ENCODE data around the gene TIMP4. TPM values are rescaled to one million over a fixed set of nuclear protein-coding genes. Genes with fewer than 3 reads are reported as not detected.

The TIMP4 gene
- total RNA-seq, 1 donor from 2014 or later = 0.18 TPM

DNA sequence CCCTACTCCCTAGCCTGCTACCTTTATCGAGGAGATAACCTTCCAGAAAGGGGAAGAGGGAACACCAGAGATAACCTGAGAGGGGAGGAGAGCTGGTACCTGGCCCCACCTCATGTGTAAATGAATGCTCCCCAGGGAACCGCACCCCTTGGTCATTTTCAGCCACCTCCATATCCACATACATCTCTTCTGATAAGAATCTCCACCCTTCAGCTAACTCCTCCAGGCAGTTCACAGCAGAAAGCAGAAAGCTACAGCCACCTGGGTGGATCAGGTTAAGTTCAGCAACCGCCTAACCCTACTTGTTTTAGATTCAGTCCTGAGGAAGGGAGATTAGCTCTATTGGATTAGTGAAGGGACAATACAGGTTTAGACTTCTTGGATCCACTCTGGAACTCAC lies 38.0 kb upstream of the TIMP4 start:
- Mint-ChIP-seq H3K4me3 (no peak overlapping the region), H3K27me3 (ENCODE audit: low read depth) (no peaks in the 10 kb centered on the region), H3K36me3 (no peaks in the 10 kb centered on the region), H3K9me3 (no peaks in the 10 kb centered on the region), H3K27ac (no peak overlapping the region), H3K4me1 (peaks cover 3% of the 10 kb centered on the region)
- no peak for DNase-seq (ENCODE audit: low spot score in 2 of 2, unreplicated experiment in 2 of 2)
- TF ChIP-seq, protein P1, sequence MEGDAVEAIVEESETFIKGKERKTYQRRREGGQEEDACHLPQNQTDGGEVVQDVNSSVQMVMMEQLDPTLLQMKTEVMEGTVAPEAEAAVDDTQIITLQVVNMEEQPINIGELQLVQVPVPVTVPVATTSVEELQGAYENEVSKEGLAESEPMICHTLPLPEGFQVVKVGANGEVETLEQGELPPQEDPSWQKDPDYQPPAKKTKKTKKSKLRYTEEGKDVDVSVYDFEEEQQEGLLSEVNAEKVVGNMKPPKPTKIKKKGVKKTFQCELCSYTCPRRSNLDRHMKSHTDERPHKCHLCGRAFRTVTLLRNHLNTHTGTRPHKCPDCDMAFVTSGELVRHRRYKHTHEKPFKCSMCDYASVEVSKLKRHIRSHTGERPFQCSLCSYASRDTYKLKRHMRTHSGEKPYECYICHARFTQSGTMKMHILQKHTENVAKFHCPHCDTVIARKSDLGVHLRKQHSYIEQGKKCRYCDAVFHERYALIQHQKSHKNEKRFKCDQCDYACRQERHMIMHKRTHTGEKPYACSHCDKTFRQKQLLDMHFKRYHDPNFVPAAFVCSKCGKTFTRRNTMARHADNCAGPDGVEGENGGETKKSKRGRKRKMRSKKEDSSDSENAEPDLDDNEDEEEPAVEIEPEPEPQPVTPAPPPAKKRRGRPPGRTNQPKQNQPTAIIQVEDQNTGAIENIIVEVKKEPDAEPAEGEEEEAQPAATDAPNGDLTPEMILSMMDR (IDR thresholded peaks at IDR 0.05; ENCODE audit: unreplicated experiment) = no peak

DNA sequence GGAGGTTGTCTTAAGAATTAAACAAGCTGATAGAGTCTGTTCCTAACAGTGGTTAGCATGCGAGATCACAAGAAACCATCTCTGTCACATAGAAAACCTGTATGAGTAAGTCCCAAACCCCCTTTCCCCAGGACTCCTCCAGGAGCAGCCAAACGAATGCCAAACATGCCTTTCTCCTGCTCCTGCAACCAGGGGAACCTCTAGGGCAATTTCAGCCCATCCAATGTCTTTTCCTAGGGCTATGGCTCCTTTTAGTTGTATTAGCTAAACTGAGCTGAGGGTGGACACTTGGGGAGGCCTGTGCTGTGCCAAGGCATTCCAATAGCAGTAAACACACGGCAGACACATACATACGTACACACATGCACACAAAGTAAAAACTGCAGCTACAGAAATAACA lies 36.5 kb upstream of the TIMP4 start:
- no peak overlapping the region for H3K27ac Mint-ChIP-seq

DNA sequence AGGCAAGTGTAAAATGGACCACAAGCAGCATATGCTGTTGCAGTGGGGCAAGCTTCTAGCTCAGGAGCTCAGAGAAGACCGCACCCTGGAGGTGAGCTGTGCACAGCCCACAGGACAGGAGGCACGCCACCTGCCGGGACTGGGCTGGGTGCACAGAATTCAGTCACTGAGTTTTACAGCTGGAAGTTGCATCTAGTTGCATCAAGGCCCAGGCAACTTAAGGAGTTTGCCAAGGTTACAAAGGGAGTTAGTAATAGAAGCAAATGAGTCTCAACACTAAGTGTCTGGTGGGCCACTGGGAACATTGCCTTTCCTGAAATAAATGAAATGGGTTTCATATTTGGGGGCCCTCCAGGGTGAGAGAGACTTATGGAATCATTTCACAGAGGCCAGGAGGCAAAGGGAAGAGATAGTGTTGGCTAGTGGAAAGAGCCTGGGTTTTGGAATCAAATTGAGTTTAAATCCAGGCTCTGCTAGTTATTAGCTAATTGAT lies 36.0 kb upstream of the TIMP4 start:
- TF ChIP-seq, protein P1 (IDR thresholded peaks at IDR 0.05; ENCODE audit: unreplicated experiment) = no peak
- Mint-ChIP-seq H3K36me3 (no peaks in the 10 kb centered on the region), H3K27me3 (ENCODE audit: low read depth) (no peaks in the 10 kb centered on the region), H3K4me1 (peaks cover 3% of the 10 kb centered on the region), H3K4me3 (no peak overlapping the region), H3K9me3 (no peaks in the 10 kb centered on the region), H3K27ac (no peak overlapping the region)
- no peak for DNase-seq (ENCODE audit: low spot score in 2 of 2, unreplicated experiment in 2 of 2)

More for the DNA sequence above, 36.5 kb upstream of the TIMP4 start:
- H3K9me3 Mint-ChIP-seq = no peaks in the 10 kb centered on the region
- no peak for DNase-seq (ENCODE audit: low spot score in 2 of 2, unreplicated experiment in 2 of 2)
- H3K36me3 Mint-ChIP-seq = no peaks in the 10 kb centered on the region
- TF ChIP-seq, protein P1 (IDR thresholded peaks at IDR 0.05; ENCODE audit: unreplicated experiment) = no peak
- H3K4me3 Mint-ChIP-seq = no peak overlapping the region
- peaks cover 3% of the 10 kb centered on the region for H3K4me1 Mint-ChIP-seq
- H3K27me3 Mint-ChIP-seq (ENCODE audit: low read depth) = no peaks in the 10 kb centered on the region

DNA sequence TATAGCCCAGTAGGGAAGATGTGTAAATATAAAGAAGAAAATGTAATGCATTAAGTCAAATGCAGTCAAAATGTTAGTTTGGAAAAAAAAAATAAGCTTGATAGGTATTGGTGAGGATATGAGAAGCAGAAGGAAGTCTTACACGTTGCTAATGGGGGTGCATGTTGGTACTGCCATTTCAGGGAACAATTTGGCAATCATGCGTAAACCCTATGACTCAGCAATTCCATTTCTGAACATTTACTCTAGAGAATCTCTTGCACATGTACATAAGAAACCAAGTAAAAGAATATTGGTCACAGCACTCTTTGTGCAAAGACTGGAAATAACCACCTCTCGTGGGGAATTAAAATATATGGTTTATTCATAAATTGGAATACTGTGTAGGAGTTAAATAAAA lies 35.5 kb upstream of the TIMP4 start:
- Mint-ChIP-seq H3K27me3 (ENCODE audit: low read depth) (no peaks in the 10 kb centered on the region), H3K9me3 (no peaks in the 10 kb centered on the region), H3K27ac (no peak overlapping the region), H3K36me3 (no peaks in the 10 kb centered on the region), H3K4me1 (peaks cover 3% of the 10 kb centered on the region), H3K4me3 (no peak overlapping the region)
- TF ChIP-seq, protein P1 (IDR thresholded peaks at IDR 0.05; ENCODE audit: unreplicated experiment) = no peak
- DNase-seq (ENCODE audit: low spot score in 2 of 2, unreplicated experiment in 2 of 2) = no peak

DNA sequence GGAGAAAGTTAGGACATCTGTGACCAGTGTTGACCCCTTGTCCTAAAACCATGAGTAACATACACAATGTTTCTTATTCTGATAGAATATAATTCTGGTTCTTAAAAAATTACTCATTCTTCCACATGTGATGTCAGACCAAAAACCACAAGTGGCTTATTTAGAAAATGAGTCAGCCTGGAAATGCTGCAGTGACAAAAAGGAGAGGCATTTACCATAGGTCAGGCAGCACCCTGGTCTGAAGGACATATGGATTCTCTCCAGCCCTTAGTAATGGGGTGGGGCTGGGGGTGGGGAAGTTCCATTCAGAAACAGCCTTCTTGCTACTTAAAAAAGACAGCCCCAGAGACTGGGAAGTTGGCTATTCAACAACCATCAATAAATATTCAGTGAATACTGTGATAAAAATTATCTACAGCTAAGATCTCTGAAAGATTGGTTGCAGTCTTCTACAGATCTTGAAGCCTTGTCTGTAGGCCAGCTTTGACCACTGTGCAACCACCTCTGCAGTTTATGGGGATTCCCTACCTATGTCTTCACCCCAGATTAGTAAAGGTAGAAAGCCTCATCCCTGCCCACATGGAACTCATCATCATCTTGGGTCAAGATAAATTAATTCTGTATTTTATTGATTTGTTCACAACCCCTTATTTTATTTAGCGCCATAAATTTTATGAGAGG lies 34.9 kb upstream of the TIMP4 start:
- no peaks in the 10 kb centered on the region for H3K9me3 Mint-ChIP-seq
- DNase-seq (ENCODE audit: low spot score in 2 of 2, unreplicated experiment in 2 of 2) = no peak
- no peak overlapping the region for H3K4me3 Mint-ChIP-seq
- H3K4me1 Mint-ChIP-seq = peaks cover 7% of the 10 kb centered on the region
- TF ChIP-seq, protein P1 (IDR thresholded peaks at IDR 0.05; ENCODE audit: unreplicated experiment) = no peak
- H3K36me3 Mint-ChIP-seq = no peaks in the 10 kb centered on the region
- no peaks in the 10 kb centered on the region for H3K27me3 Mint-ChIP-seq (ENCODE audit: low read depth)
- H3K27ac Mint-ChIP-seq = no peak overlapping the region
